Measurements from ENCODE around the gene ANO1.

The ANO1 gene

DNA sequence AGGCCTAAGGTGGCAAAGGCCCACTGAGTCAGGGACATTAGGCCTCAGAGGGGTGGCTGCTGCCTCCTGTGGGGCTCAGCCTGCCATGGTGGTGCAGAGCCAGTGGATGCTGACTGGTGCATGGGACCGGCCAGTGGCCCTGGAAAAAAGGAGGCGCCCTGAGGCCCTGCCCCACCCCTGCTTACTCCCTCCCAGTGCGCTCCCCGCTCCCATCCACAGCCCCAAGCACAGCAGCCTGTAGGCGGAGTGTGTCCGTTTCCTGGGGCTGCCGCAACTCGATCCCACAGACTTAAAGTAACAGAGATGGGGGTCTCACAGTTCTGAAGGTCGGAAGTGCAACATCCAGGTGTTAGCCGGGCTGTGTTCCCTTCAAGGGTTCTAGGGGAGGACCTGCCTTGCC, 86.6 kb downstream of the ANO1 start:
- DNase-seq (ENCODE audit: low read depth), result no peak

DNA sequence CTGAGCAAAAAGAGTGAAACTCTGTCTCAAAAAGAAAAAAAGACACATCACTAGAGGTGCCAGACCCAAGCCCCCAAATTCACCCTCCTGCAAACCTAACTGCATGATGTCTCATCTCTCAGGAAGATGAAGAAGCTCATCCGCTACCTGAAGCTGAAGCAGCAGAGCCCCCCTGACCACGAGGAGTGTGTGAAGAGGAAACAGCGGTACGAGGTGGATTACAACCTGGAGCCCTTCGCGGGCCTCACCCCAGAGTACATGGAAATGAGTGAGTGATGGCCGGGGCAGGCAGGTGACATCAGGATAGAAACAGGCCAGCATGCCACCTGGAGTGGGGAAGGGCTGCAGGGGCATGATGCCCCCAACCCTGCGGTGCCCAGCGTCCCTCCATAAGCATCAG, 89.0 kb downstream of the ANO1 start:
- DNase-seq (ENCODE audit: low read depth), result no peak

DNA sequence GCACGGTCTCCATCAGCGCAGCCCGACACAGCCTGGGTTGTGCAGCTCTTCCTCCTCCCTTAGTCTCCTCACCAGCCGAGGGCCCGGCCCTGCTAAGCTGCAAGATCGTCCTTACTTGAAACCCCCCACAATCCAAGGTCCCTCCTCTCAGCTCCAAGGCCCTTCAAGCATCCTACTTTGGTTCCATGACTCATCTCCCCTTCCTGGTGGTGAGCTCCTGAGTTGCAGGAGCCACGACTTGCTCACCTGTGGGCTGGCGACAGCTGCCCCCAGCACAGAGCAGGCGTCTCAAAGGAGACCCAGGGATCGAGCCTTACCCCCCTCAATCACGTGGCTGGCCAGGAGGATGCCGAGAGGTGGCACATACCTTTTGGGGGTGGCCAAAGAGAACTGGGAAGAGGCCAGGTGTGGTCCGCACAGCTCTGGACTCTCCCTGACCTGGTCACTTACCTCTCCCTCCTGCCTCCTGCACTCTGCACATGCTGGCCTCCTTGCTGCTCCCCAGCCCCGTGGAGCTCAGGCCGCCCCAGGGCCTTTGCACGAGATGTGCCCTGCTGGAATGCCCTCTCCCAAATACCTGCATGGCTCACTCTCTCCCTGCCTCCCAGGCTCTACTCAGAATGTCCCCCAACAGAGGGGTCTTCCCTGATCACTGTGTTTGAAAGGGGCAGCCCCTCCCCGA, 89.7 kb downstream of the ANO1 start:
- no peak for DNase-seq (ENCODE audit: low read depth)

- no peak for DNase-seq (ENCODE audit: low read depth)
These were observed 90.3 kb downstream of the ANO1 start for GRCh38 chr11:70168405-70168754.

- no peak for DNase-seq (ENCODE audit: low read depth)
These were observed 91.0 kb downstream of the ANO1 start for GRCh38 chr11:70169127-70169526.

- no peak for DNase-seq (ENCODE audit: low read depth)
These were observed 91.5 kb downstream of the ANO1 start for GRCh38 chr11:70169632-70170031.

GRCh38 chr11:70170596-70171210, 92.6 kb downstream of the ANO1 start:
- DNase-seq (ENCODE audit: low read depth), result no peak

- DNase-seq (ENCODE audit: low read depth), result no peak
These were observed 94.9 kb downstream of the ANO1 start for GRCh38 chr11:70173018-70173417.

GRCh38 chr11:70174547-70175235, 96.6 kb downstream of the ANO1 start:
- no peak for DNase-seq (ENCODE audit: low read depth)

DNA sequence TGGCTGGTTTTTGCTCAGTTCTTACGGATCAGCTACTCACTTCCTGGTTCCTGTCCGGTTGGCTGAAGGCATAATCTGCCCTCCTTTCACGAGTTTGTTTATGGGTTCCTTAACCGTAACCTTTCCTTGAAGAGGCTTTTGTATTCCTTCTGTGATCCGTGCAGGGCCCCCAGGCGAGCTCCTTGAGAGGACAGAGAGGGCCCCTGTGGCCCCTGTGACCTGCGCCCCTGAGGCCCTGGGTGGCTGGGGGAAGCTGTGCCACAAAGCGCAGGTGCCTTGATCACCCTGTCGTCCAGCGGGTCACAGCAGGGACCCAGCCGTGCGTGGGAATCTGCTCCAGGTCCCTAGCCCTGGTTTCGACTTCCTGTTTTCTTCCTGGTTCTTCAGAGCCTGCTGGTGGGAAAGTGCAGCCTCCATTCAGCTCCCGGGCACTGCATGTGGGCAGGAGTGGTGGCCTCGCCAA, 97.2 kb downstream of the ANO1 start:
- DNase-seq (ENCODE audit: low read depth), result no peak

GRCh38 chr11:70176940-70177689, 99.0 kb downstream of the ANO1 start:
- DNase-seq (ENCODE audit: low read depth), result no peak

- no peak for DNase-seq (ENCODE audit: low read depth)
These were observed 102.8 kb downstream of the ANO1 start for GRCh38 chr11:70180906-70181305.

DNA sequence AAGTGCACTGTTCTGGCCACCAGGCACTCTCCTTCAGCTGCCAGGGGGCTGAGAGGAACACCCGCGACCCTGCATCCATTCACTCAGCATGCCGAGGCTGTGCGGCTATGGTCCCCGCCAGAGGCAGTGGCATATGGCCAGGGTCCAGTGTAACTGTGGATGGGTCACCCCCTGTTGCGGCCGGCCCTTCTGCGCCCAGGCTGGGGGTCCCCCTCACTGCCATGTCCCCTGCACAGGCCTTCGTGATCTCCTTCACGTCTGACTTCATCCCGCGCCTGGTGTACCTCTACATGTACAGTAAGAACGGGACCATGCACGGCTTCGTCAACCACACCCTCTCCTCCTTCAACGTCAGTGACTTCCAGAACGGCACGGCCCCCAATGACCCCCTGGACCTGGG, 104.1 kb downstream of the ANO1 start:
- no peak for DNase-seq (ENCODE audit: low read depth)

- no peak for DNase-seq (ENCODE audit: low read depth)
These were observed 104.9 kb downstream of the ANO1 start for GRCh38 chr11:70183032-70183431.

DNA sequence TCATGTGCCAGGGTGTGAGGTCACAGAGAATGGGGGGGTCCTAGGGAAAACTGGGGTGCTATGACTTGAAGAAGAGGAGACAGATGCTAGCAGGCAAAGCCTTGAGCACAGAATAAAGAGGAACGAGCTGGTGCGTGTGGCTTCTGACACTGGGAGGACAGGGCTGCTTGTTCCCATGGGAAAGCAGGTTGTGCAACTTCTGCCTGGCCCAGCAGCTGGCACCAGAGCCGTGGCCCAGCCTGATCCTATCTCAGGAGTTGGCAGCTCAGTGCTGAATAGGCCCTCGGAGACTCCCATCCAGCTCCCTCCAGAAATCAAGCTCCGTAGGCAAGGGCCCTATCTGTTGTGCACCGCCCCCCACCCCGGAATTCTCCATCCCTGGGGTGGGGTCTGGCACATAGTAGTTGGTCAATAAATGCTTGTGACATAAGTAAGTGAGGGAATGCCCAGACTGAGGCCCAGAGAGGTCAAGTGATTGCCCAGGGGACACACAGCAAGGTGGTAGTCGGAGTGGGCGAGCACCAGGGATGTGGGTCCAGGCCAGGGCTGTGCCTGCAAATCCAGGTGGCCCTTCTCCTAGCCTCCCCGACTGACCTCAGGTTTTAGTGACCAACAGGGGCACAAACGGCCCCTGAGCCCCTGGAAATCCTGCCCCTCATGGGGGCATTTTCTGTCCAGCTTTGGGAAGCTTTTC, 105.5 kb downstream of the ANO1 start:
- no peak for DNase-seq (ENCODE audit: low read depth)

- DNase-seq (ENCODE audit: low read depth), result no peak
These were observed 106.3 kb downstream of the ANO1 start for GRCh38 chr11:70184396-70184795.

GRCh38 chr11:70185348-70186055, 107.4 kb downstream of the ANO1 start:
- no peak for DNase-seq (ENCODE audit: low read depth)

DNA sequence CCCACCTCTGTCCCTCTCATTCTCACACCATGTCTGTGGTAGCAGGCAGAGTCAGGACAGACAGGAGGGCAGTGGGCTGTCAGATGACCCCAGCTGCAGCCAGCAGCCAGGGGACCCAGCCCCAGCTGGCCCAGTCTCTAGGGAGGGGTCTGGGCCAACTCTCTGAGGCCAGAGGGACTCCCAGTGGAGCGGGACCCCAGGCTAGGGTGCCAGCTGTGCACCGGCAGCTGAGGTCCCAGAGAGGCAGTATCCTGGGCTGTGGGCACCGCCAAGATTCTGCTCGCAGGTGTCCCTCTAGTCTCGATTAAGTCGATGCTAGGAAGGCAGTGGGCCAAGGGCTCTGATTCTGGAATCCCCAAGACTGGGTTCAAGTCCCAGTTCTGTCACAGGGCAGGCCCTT, 108.3 kb downstream of the ANO1 start:
- DNase-seq (ENCODE audit: low read depth), result no peak

- DNase-seq (ENCODE audit: low read depth), result no peak
These were observed 108.8 kb downstream of the ANO1 start for GRCh38 chr11:70186936-70187335.

GRCh38 chr11:70187771-70188170, 109.7 kb downstream of the ANO1 start:
- no peak for DNase-seq (ENCODE audit: low read depth)

GRCh38 chr11:70189622-70190021, 111.5 kb downstream of the ANO1 start:
- no peak for DNase-seq (ENCODE audit: low read depth)

Data from HS-5 (cell line).